Kidney (tissue), 14 donors: ENCODE data around the gene NRXN3. TPM values are rescaled to one million over a fixed set of nuclear protein-coding genes. Genes with fewer than 3 reads are reported as not detected.

ENCODE experiments used
- DNase-seq, 5 donors: peaks; one replicate each; pipeline ENCODE4 v3.0.0-alpha.2; 2013 to 2020
- FAIRE-seq: peaks from 2 replicates; lab custom pipeline; 2012; peaks lifted over from hg19 to GRCh38; lab: Jason Lieb, UNC
- H3K27ac ChIP-seq, 2 donors: one replicate each; pipeline ENCODE4 v1.7.0; 2013; ENCODE audit warnings: low read depth in 2 of 2, low read length in 2 of 2, inconsistent platforms in 1 of 2
- H3K27me3 ChIP-seq: one replicate; pipeline ENCODE4 v1.7.1; 2013; ENCODE audit warnings: low read length, inconsistent platforms; ENCODE audit not compliant: control insufficient read depth, insufficient read depth
- H3K36me3 ChIP-seq, 3 donors: one replicate each; pipeline versions ENCODE4 v1.7.0 to v1.7.1; 2013; ENCODE audit warnings: low read length in 3 of 3, control low read depth in 1 of 3, inconsistent platforms in 1 of 3; ENCODE audit not compliant: insufficient read depth in 3 of 3, control insufficient read depth in 2 of 3
- H3K4me1 ChIP-seq, 3 donors: one replicate each; pipeline versions ENCODE4 v1.7.0 to v1.7.1; 2013; ENCODE audit warnings: low read length in 3 of 3, inconsistent platforms in 1 of 3, low read depth in 1 of 3; ENCODE audit not compliant: control insufficient read depth in 2 of 3, insufficient read depth in 2 of 3
- H3K4me3 ChIP-seq, 3 donors: one replicate each; pipeline versions ENCODE4 v1.7.0 to v1.8.1; 2013; ENCODE audit warnings: low read length in 3 of 3, control low read depth in 1 of 3, inconsistent platforms in 1 of 3
- H3K9ac ChIP-seq, 3 donors: one replicate each; pipeline versions ENCODE4 v1.7.0 to v1.7.1; 2013; ENCODE audit warnings: low read length in 3 of 3, control low read depth in 1 of 3, inconsistent platforms in 1 of 3
- H3K9me3 ChIP-seq, 3 donors: one replicate each; pipeline versions ENCODE4 v1.7.0 to v1.7.1; 2013; ENCODE audit warnings: low read length in 3 of 3, control low read depth in 1 of 3, inconsistent platforms in 1 of 3; ENCODE audit not compliant: control insufficient read depth in 2 of 3, insufficient read depth in 1 of 3
- CTCF ChIP-seq: IDR thresholded peaks from 3 replicates; pipeline ENCODE4 v1.5.1; 2012; ENCODE audit warnings: mild to moderate bottlenecking, moderate library complexity, borderline replicate concordance; ENCODE audit not compliant: insufficient read depth; ENCODE audit errors: extremely low read depth
- intact Hi-C: fragments of 100-400 bp; cut with DNase I; formaldehyde crosslinking; loops from one replicate; pipeline ENCODE4 v1.11.1; 2022
- polyA plus RNA-seq: library from polyadenylated mRNA; stranded (reverse); fragments of 350-450 nt; fragmentation: Illumina TruSeq; extraction: RNeasy Lipid Tissue Mini Kit (QIAGEN cat#74804); gene quantifications from one replicate; pipeline ENCODE4 v1.2.3, GENCODE V29; 2014; ENCODE audit warnings: low read depth, low replicate concordance; ENCODE audit not compliant: insufficient read depth
- total RNA-seq: library from RNA; stranded (reverse); fragmentation: NEBNext Ultra II Directional; extraction: Animal tissue kit (Norgen Biotek cat#: 25700); gene quantifications from one replicate; pipeline ENCODE4 v1.2.1, GENCODE V29; 2021
- donor health status: control.
- donor health status: control.
- donor health status: control.
- donor health status: control.
- donor health status: control.
- donor health status: DM: yes; HTN: yes; CAD: no.
- donor health status: Normal renal cell carcinoma (clear cell type).

The NRXN3 gene
- total and polyA plus RNA-seq, 2 donors from 2014 or later: 1.5 to 2.4 TPM

- Histone ChIP-seq H3K27me3 (no peaks in the 10 kb centered on the region), H3K9me3 (no peaks in the 10 kb centered on the region), H3K9ac (no peak overlapping the region), H3K36me3 (no peaks in the 10 kb centered on the region), H3K27ac (no peak overlapping the region), H3K4me3 (no peak overlapping the region), H3K4me1 (no peaks in the 10 kb centered on the region)
- TF ChIP-seq CTCF: no peak
- intact Hi-C loops: no loop called here
- DNase-seq (no peak), FAIRE-seq (no peak)
These were observed 1387.1 kb downstream of the NRXN3 start for GRCh38 chr14:79557309-79557708.

GRCh38 chr14:79562185-79562584 lies 1392.0 kb downstream of the NRXN3 start:
- Histone ChIP-seq H3K36me3 (no peaks in the 10 kb centered on the region), H3K4me3 (no peak overlapping the region), H3K27ac (no peak overlapping the region), H3K9ac (no peak overlapping the region), H3K9me3 (no peaks in the 10 kb centered on the region), H3K27me3 (no peaks in the 10 kb centered on the region), H3K4me1 (no peaks in the 10 kb centered on the region)
- intact Hi-C loops: no loop called here
- FAIRE-seq: no peak
- no peak for TF ChIP-seq CTCF
- DNase-seq: no peak

- FAIRE-seq: no peak
- intact Hi-C loops: no loop called here
- no peak for TF ChIP-seq CTCF
- Histone ChIP-seq H3K4me3 (no peak overlapping the region), H3K9ac (no peak overlapping the region), H3K4me1 (no peaks in the 10 kb centered on the region), H3K27me3 (no peaks in the 10 kb centered on the region), H3K27ac (no peak overlapping the region), H3K36me3 (no peaks in the 10 kb centered on the region), H3K9me3 (no peaks in the 10 kb centered on the region)
- no peak for DNase-seq
These were observed 1394.2 kb downstream of the NRXN3 start for GRCh38 chr14:79564371-79564770.

- H3K27ac ChIP-seq: no peak overlapping the region
- H3K27me3 ChIP-seq: no peaks in the 10 kb centered on the region
- no peaks in the 10 kb centered on the region for H3K4me1 ChIP-seq
- DNase-seq: no peak
- H3K9me3 ChIP-seq: no peaks in the 10 kb centered on the region
- FAIRE-seq: no peak
- H3K36me3 ChIP-seq: no peaks in the 10 kb centered on the region
- no peak for TF ChIP-seq CTCF
- H3K4me3 ChIP-seq: no peak overlapping the region
- intact Hi-C loops: no loop called here
- no peak overlapping the region for H3K9ac ChIP-seq
These were observed 1397.1 kb downstream of the NRXN3 start for GRCh38 chr14:79567306-79567705.
